SW480 (cell line): ENCODE data around the gene SLC4A11.
A peak's percentile ranks its signal among the peaks of the same experiment; 100 is the strongest.
"Not testable (repeated sequence)": the region's sequence is repeated elsewhere in the genome, so short reads cannot be mapped to it uniquely, and the experiment has no call there.

ENCODE experiments used
- DNase-seq: peaks from one replicate; pipeline ENCODE4 v3.0.0-alpha.2; 2016; ENCODE audit warnings: low spot score

Gene SLC4A11

GRCh38 chr20:3227936-3228749, 10.8 kb downstream of the SLC4A11 start:
- DNase-seq = no peak

- DNase-seq = no peak
Measured at GRCh38 chr20:3227506-3227905, 11.5 kb downstream of the SLC4A11 start.

DNA sequence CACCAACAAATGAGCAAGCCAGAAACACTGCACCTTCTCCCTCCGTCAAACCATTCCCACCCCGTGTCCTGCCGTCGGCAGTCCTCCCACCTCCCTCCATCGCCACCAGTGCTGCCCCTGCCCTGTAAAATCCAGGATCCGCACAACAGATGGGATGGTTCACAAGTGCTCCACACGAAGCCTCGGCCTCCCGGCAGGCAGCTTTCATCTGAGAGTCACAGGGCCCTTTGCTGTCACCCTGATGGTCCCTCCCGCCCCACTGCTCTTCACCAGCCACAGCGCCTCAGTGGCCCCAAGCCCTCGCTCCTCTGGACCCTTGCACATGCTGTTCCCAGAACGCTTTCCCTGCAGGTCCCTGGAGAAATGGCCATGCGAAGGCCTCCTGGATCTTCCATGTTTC, 12.1 kb downstream of the SLC4A11 start:
- DNase-seq = no peak

DNA sequence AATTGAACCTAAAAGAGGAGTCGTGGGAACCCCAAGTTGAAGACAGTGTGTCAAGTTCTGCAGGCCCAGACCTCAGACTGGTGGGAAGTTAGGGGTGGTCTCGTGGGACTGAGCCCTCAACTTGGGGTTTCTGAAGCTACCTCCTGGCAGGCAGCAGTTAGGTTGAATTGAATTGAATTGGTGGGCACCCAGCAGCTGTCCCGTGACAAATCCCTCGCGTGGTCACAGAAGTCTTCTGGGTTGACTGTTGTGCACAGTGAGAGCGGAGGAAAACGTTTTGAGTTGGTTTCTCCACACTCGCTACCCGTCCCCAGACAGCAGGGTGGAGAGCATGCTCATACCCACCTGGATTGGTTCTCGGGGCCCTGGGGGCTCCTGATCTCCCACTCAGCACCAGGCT, 12.9 kb downstream of the SLC4A11 start:
- DNase-seq = no peak

GRCh38 chr20:3224681-3225421, 14.1 kb downstream of the SLC4A11 start:
- DNase-seq = peak; percentile 66

GRCh38 chr20:3223994-3224680, 14.9 kb downstream of the SLC4A11 start:
- no peak for DNase-seq

GRCh38 chr20:3223651-3223993, 15.4 kb downstream of the SLC4A11 start:
- no peak for DNase-seq

- peak; percentile 72 for DNase-seq
Measured at GRCh38 chr20:3222635-3223600, 16.1 kb downstream of the SLC4A11 start.

DNA sequence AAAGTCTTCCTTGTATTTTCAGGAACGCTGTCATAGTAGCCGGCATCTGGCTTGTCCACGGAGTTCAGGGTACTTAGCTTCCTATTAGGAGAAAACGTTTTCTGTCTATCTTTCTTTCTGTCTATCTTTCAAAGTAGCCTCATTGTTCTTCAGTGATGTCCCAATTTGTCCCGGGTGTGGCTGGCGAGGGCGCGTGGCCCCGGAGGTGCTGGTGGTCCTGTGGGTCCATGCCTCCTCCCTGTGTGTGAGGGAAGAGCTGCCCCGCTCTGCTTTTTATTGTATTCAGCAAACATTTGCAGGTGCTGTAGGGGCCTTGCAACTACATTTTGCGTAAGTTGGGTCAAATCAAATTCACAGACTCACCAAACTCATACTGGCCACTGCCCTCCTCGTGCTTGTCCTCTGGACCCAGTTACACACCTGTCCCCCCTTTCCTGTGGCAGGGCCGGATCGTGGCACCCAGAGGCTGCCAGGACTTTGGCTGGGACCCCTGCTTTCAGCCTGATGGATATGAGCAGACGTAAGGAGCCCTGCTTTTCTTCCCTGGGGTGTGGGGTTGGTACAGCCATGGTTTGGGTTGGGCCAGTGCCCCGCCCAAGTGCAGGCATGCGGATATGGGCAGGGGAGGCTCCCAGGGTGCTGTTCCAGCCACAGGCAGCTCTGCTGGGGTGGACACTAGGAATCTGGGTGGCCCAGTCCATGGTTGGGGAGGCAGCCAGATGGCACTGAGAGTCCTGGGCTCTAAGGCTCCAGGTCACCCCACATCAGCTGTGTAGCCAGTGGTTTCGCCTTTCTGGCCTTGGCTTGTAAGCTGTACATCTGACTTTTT, 17.4 kb downstream of the SLC4A11 start:
- peak; percentile 56 for DNase-seq

- DNase-seq = no peak
Measured at GRCh38 chr20:3218307-3218988, 20.5 kb downstream of the SLC4A11 start.

DNA sequence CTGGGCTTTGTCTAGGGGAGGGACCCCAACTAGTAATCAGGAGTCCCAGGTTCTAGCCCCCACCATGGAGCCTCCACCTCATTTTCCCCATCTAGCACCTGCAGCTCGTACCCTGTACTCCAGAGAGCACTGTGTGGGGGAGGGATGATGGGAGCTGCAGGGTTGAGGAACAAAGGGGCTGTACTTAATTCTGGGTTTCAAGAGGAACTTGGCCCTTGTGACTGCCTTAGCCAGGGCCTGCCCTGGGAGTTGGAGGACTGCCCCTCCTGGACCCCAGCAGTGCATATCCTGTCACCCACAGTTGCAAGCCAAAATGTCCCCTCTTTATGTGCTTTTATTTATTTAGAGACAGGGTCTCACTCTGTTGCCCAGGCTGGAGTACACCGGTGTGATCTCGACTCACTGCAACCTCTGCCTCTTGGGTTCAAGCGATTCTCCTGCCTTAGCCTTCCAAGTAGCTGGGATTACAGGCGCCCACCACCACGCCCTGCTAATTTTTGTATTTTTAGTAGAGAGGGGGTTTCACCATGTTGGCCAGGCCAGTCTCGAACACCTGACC, 23.6 kb downstream of the SLC4A11 start:
- not testable (repeated sequence) for DNase-seq

- no peak for DNase-seq
Measured at GRCh38 chr20:3213226-3213625, 25.8 kb downstream of the SLC4A11 start.

GRCh38 chr20:3210346-3210745, 28.6 kb downstream of the SLC4A11 start:
- DNase-seq = no peak

GRCh38 chr20:3209946-3210317, 29.1 kb downstream of the SLC4A11 start:
- no peak for DNase-seq

GRCh38 chr20:3209257-3209945, 29.6 kb downstream of the SLC4A11 start, which contains the start of gene ITPA:
Gene ITPA (plus strand): TSS chr20:3209498. CDS start chr20:3209552, 54 bp downstream.
- DNase-seq = peak; percentile 42

GRCh38 chr20:3208786-3209256, 30.2 kb downstream of the SLC4A11 start:
- no peak for DNase-seq

GRCh38 chr20:3204124-3204794, 34.7 kb downstream of the SLC4A11 start, which contains the start of gene DDRGK1:
Gene DDRGK1 (minus strand): TSS chr20:3204682. CDS start chr20:3204627, 55 bp downstream.
- peak; percentile 86 for DNase-seq
